Progenitor cell of endocrine pancreas (in vitro differentiated cells): ENCODE data around the gene PDE1C. TPM values are rescaled to one million over a fixed set of nuclear protein-coding genes. Genes with fewer than 3 reads are reported as not detected.

Experiments
- DNase-seq: peaks from one replicate; pipeline ENCODE4 v3.0.0; 2021; ENCODE audit warnings: low spot score; ENCODE audit not compliant: unreplicated experiment
- H3K27ac Mint-ChIP-seq: 2 replicates; pipeline ENCODE4 v1.8.0; 2021; ENCODE audit warnings: mild to moderate bottlenecking, moderate library complexity, mixed read lengths
- H3K27me3 Mint-ChIP-seq: 2 replicates; pipeline ENCODE4 v1.8.0; 2021; ENCODE audit warnings: mixed read lengths
- H3K36me3 Mint-ChIP-seq: 2 replicates; pipeline ENCODE4 v1.8.0; 2022; ENCODE audit warnings: mixed read lengths; ENCODE audit not compliant: insufficient read depth
- H3K4me1 Mint-ChIP-seq: 2 replicates; pipeline ENCODE4 v1.8.0; 2021; ENCODE audit warnings: low read depth, mixed read lengths
- H3K4me3 Mint-ChIP-seq: 2 replicates; pipeline ENCODE4 v1.8.0; 2021; ENCODE audit warnings: low read depth, mild to moderate bottlenecking, moderate library complexity, mixed read lengths
- H3K9me3 Mint-ChIP-seq: 2 replicates; pipeline ENCODE4 v1.8.0; 2021; ENCODE audit warnings: low read depth, mixed read lengths
- total RNA-seq: library from RNA; stranded (reverse); gene quantifications from 2 replicates; pipeline ENCODE4 v1.2.1, GENCODE V29; 2021
- TF ChIP-seq, protein P1 (sequence below): fragments of 200-600 bp; sonication (generic); IDR thresholded peaks from one replicate; pipeline ENCODE4 v1.5.0; 2021; ENCODE audit warnings: antibody characterized with exemption, mild to moderate bottlenecking; ENCODE audit not compliant: unreplicated experiment

PDE1C gene
- total RNA-seq, 1 donor from 2014 or later = 1.7 TPM

DNA sequence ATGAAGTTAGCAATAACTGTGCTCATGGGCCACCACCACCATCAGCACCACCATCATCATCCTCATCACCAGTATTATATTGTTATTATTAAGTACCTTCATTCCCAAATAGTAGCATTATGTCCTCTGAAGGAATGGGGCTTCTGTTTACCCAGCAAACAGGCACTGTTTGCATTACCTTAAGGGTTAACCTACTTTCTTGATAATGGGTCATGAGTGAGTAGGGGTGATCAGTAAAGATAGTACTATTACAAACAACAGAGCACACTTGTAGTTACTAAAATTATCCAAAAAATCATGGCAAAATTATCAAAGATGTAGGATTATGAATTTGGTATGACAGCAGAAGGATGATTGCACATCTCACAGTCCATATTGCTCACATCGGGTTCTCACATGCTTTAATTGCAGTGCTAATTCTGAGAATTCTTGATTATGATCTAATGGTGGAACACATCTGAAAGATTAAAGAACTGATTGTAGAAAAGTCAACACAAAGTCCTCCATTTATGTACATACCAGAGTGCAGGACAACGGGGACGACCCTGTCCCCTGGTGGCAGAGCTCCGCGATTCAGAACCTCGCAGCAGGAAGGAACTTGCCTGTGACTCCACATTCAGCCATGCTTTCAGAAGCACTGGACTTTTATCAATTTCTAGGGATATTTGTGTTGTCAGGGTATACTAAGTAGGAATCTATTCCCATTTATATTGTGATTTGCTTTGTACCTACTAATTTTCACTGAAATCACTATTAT is 31.0 kb downstream of the PDE1C start:
- DNase-seq = no peak
- H3K27ac Mint-ChIP-seq = no peak overlapping the region

DNA sequence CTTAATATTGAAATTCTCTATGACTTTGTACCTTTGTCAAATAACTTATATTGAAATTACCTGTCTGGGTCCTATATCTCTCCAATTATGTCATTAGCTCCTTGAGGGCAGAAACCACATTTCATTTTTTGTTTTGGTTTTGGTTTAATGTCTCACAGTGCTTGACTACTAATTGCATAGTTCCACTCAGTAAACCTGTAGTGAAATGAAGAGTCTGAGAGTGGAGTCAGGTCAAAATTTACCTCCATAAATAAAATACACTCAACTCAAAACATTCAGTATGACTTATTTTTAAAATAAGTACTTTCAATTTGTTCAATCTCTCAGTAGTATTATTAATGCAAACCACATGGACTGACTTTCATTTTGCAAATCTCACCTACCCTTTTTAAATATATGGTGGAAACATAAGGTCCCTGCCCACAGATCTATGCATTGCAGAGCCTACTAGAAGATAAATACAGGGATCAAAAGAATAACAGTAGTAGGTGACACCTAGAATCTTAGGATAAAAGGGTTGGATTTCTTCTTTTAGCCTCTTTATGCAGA is 32.5 kb downstream of the PDE1C start:
- peaks cover 22% of the 10 kb centered on the region for H3K4me1 Mint-ChIP-seq
- H3K27ac Mint-ChIP-seq = no peak overlapping the region
- DNase-seq = no peak
- no peak overlapping the region for H3K4me3 Mint-ChIP-seq
- H3K9me3 Mint-ChIP-seq = peaks cover 9% of the 10 kb centered on the region
- H3K27me3 Mint-ChIP-seq = peaks cover 62% of the 10 kb centered on the region
- peaks cover 2% of the 10 kb centered on the region for H3K36me3 Mint-ChIP-seq
- TF ChIP-seq, protein P1, sequence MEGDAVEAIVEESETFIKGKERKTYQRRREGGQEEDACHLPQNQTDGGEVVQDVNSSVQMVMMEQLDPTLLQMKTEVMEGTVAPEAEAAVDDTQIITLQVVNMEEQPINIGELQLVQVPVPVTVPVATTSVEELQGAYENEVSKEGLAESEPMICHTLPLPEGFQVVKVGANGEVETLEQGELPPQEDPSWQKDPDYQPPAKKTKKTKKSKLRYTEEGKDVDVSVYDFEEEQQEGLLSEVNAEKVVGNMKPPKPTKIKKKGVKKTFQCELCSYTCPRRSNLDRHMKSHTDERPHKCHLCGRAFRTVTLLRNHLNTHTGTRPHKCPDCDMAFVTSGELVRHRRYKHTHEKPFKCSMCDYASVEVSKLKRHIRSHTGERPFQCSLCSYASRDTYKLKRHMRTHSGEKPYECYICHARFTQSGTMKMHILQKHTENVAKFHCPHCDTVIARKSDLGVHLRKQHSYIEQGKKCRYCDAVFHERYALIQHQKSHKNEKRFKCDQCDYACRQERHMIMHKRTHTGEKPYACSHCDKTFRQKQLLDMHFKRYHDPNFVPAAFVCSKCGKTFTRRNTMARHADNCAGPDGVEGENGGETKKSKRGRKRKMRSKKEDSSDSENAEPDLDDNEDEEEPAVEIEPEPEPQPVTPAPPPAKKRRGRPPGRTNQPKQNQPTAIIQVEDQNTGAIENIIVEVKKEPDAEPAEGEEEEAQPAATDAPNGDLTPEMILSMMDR = no peak

More for the DNA sequence above, 31.0 kb downstream of the PDE1C start:
- H3K9me3 Mint-ChIP-seq = peaks cover 9% of the 10 kb centered on the region
- TF ChIP-seq, protein P1 = peak; percentile 56
- peaks cover 2% of the 10 kb centered on the region for H3K36me3 Mint-ChIP-seq
- peaks cover 20% of the 10 kb centered on the region for H3K4me1 Mint-ChIP-seq
- peaks cover 68% of the 10 kb centered on the region for H3K27me3 Mint-ChIP-seq
- H3K4me3 Mint-ChIP-seq = no peak overlapping the region

GRCh38 chr7:32036557-32036956 is 33.6 kb downstream of the PDE1C start:
- H3K4me3 Mint-ChIP-seq = no peak overlapping the region
- TF ChIP-seq, protein P1 = no peak
- DNase-seq = no peak
- peaks cover 62% of the 10 kb centered on the region for H3K27me3 Mint-ChIP-seq
- H3K9me3 Mint-ChIP-seq = peaks cover 9% of the 10 kb centered on the region
- H3K4me1 Mint-ChIP-seq = peaks cover 20% of the 10 kb centered on the region
- peaks cover 2% of the 10 kb centered on the region for H3K36me3 Mint-ChIP-seq
- no peak overlapping the region for H3K27ac Mint-ChIP-seq

DNA sequence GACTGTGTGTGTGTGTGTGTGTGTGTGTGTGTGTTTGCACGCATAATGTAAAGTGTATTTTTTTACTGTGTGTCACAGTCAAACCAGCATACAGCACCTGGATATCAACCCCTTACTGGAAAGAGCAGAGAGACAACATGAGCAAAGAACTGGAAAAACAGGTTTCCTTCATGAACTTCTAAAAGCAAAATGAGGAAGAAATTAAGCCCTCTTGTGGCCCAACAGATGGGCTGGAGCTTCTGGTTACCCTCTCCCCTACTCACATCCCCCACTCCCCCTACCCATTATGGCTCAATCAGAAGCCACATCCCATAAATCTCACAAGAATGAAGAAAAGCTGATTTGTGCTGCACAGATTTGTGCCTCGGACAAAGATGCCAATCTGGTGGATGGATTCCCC is 36.2 kb downstream of the PDE1C start:
- peaks cover 9% of the 10 kb centered on the region for H3K9me3 Mint-ChIP-seq
- no peak overlapping the region for H3K4me3 Mint-ChIP-seq
- H3K27ac Mint-ChIP-seq = no peak overlapping the region
- TF ChIP-seq, protein P1 = no peak
- no peak for DNase-seq
- peaks cover 2% of the 10 kb centered on the region for H3K36me3 Mint-ChIP-seq
- H3K27me3 Mint-ChIP-seq = peaks cover 60% of the 10 kb centered on the region
- H3K4me1 Mint-ChIP-seq = peaks cover 15% of the 10 kb centered on the region

DNA sequence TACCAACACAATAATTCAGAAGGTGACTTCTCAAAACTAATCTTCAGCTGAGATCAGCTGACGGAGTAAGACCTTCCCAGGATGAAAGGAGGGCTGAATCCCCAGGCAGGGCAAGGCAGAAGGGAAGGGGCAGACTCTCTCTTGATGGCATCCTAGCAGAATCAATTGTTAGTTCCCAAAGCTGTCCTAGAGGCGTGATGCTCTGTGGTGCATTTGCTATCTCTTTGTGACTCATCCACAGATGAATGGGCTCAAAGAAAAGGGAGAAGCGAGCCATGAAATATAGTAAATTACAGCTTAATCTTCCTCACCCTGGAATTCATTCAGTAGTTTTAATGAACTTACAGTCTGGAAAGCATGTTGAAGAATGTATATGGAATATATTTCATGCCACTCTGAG is 37.2 kb downstream of the PDE1C start:
- DNase-seq = no peak
- peaks cover 9% of the 10 kb centered on the region for H3K9me3 Mint-ChIP-seq
- peaks cover 2% of the 10 kb centered on the region for H3K36me3 Mint-ChIP-seq
- peaks cover 10% of the 10 kb centered on the region for H3K4me1 Mint-ChIP-seq
- no peak overlapping the region for H3K4me3 Mint-ChIP-seq
- TF ChIP-seq, protein P1 = no peak
- peaks cover 55% of the 10 kb centered on the region for H3K27me3 Mint-ChIP-seq
- H3K27ac Mint-ChIP-seq = no peak overlapping the region
